Measurements from ENCODE around the gene TC2N. TPM values are rescaled to one million over a fixed set of nuclear protein-coding genes. Genes with fewer than 3 reads are reported as not detected.

The TC2N gene
- total RNA-seq, 1 experiment from 2014 or later, result 15.9 TPM

- TF ChIP-seq ATF3 (IDR thresholded peaks at IDR 0.05), result no peak
Observed at GRCh38 chr14:91891721-91892220, 24.4 kb upstream of the TC2N start (continued).

DNA sequence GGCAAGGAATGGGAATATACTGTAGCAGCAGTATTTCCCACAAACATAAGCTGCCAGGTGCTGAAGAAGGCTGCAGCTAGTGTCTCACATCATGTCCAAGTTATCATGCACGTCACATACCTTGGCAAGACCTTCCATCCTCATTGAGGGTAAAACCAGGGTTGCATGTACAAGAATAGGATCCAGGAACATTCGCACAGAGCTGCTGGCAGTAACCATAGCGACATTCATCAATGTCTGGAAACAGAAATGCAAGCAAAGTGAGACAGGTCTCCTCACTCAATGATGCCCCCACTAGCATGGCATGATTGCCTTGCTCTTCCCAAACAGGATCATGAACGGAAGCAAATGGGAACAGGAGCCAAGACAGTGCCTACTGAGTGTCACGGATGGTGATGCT lies 23.8 kb upstream of the TC2N start:
- TF ChIP-seq YY1 (IDR thresholded peaks at IDR 0.05; ENCODE audit: extremely low read depth, insufficient replicate concordance, low read depth, low read length) (no peak), CEBPB (IDR thresholded peaks at IDR 0.05; ENCODE audit: low read depth) (no peak), POLR2A (IDR thresholded peaks at IDR 0.05; ENCODE audit: borderline replicate concordance, extremely low read depth, insufficient read depth, insufficient read length) (no peak), ZBTB33 (IDR thresholded peaks at IDR 0.05; ENCODE audit: extremely low read depth, insufficient replicate concordance, low read length) (no peak), ZNF274 (IDR thresholded peaks at IDR 0.05; ENCODE audit: low read depth, low read length) (no peak), CBX3 (IDR thresholded peaks at IDR 0.05; ENCODE audit: low read depth) (no peak), EZH2phosphoT487 (IDR thresholded peaks at IDR 0.05; ENCODE audit: borderline replicate concordance) (no peak), EZH2 (IDR thresholded peaks at IDR 0.05) (no peak)
- TF ChIP-seq, protein P1, sequence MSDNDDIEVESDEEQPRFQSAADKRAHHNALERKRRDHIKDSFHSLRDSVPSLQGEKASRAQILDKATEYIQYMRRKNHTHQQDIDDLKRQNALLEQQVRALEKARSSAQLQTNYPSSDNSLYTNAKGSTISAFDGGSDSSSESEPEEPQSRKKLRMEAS (IDR thresholded peaks at IDR 0.05), result no peak
- ChIA-PET CTCF (interaction anchor here (1.6 kb wide), 1 partner anchor 21 kb away, joined by 4 read pairs; no protein-coding TSS in a partner anchor), POLR2A (no interaction called here), RAD21 (ENCODE audit: low non-redundant PET in 1 of 2, low total read pairs in 2 of 2, uncharacterized antibody in 2 of 2, unreplicated experiment in 2 of 2) (no interaction called here)
- no peak overlapping the region for H3K4me3 ChIP-seq (replicated peaks in 1 of 2; ENCODE audit: low read depth in 1 of 2, low read length in 2 of 2)
- H3K27ac ChIP-seq (ENCODE audit: low read depth, low read length), result no peak overlapping the region
- ATAC-seq, result no peak
- no peaks in the 10 kb centered on the region for H3K79me2 ChIP-seq (ENCODE audit: insufficient read depth, low read length)
- intact Hi-C loops (cut with micrococcal nuclease), result no loop called here
- H2AFZ ChIP-seq (ENCODE audit: low read depth, low read length, poor library complexity, severe bottlenecking), result no peak overlapping the region
- H3K9me2 ChIP-seq (ENCODE audit: insufficient read depth), result no peaks in the 10 kb centered on the region
- no peaks in the 10 kb centered on the region for H3K36me3 ChIP-seq (ENCODE audit: control insufficient read depth in 1 of 2, insufficient read depth in 2 of 2, low read length in 2 of 2)
- H3K27me3 ChIP-seq (ENCODE audit: insufficient read depth, low read length), result no peaks in the 10 kb centered on the region
- no peak overlapping the region for H3K9ac ChIP-seq (ENCODE audit: low read length)
- no peak overlapping the region for H3K4me2 ChIP-seq (ENCODE audit: low read length)
- H4K20me1 ChIP-seq (ENCODE audit: insufficient read depth), result no peaks in the 10 kb centered on the region
- no TSS peak for BruUV-seq (replicated peaks)
- DNase-seq (ENCODE audit: low read depth, low spot score), result no peak
- H3K9me3 ChIP-seq (ENCODE audit: control insufficient read depth in 1 of 2, insufficient read depth in 1 of 2, low read depth in 1 of 2, low read length in 2 of 2), result no peaks in the 10 kb centered on the region
- no peaks in the 10 kb centered on the region for H3K4me1 ChIP-seq (ENCODE audit: control insufficient read depth in 1 of 2, insufficient read depth in 2 of 2, low read length in 2 of 2)
